SU-DHL-6 (cell line): Measurements from ENCODE around the gene OPA1.

Experiments
- EZH2phosphoT487 ChIP-seq: fragments of 200-600 bp; sonication (generic), shearing (Covaris generic); conservative IDR thresholded peaks from 2 replicates; pipeline ENCODE4 v1.6.1; 2018; ENCODE audit warnings: mild to moderate bottlenecking, antibody characterized with exemption, low read length, moderate library complexity, mixed read lengths
- TF ChIP-seq, protein P1 (sequence below): fragments of 200-600 bp; sonication (generic); IDR thresholded peaks from one replicate; pipeline ENCODE4 v1.5.1; 2017; ENCODE audit warnings: antibody characterized with exemption, mild to moderate bottlenecking, low read length, moderate library complexity; ENCODE audit not compliant: insufficient read depth, poor library complexity, severe bottlenecking

GRCh38 chr3:193617628-193618027 is 24.6 kb downstream of the OPA1 start:
- TF ChIP-seq EZH2phosphoT487, result no peak
- TF ChIP-seq, protein P1, sequence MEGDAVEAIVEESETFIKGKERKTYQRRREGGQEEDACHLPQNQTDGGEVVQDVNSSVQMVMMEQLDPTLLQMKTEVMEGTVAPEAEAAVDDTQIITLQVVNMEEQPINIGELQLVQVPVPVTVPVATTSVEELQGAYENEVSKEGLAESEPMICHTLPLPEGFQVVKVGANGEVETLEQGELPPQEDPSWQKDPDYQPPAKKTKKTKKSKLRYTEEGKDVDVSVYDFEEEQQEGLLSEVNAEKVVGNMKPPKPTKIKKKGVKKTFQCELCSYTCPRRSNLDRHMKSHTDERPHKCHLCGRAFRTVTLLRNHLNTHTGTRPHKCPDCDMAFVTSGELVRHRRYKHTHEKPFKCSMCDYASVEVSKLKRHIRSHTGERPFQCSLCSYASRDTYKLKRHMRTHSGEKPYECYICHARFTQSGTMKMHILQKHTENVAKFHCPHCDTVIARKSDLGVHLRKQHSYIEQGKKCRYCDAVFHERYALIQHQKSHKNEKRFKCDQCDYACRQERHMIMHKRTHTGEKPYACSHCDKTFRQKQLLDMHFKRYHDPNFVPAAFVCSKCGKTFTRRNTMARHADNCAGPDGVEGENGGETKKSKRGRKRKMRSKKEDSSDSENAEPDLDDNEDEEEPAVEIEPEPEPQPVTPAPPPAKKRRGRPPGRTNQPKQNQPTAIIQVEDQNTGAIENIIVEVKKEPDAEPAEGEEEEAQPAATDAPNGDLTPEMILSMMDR, result no peak
